IMR-90 (cell line): ENCODE data around the gene ARVCF. TPM values are rescaled to one million over a fixed set of nuclear protein-coding genes. Genes with fewer than 3 reads are reported as not detected.

Experiments
- ATAC-seq: fragments of 200-7000 bp; cut with Tn5 transposase; 2 replicates; pipeline ENCODE4 v1.9.1; 2020; ENCODE audit warnings: low read depth, mild to moderate bottlenecking, moderate library complexity
- BruUV-seq: library from RNA; stranded (reverse); fragments of 400-500 nt; replicated peaks from 2 replicates; lab custom pipeline; 2021; lab: Mats Ljungman, UMichigan
- CTCF ChIA-PET: fragments of 300-600 bp; formaldehyde crosslinking; extraction: SDS; loops from one replicate; lab custom pipeline; 2021; ENCODE audit warnings: antibody characterized with exemption; lab: Yijun Ruan, JAX
- POLR2A ChIA-PET: fragments of 300-600 bp; sonication (Branson Sonifier 250); formaldehyde crosslinking; loops from one replicate; lab custom pipeline; 2022; ENCODE audit warnings: antibody characterized with exemption; ENCODE audit not compliant: unreplicated experiment; lab: Charles Lee
- DNase-seq: peaks from one replicate; pipeline ENCODE4 v3.0.0; 2013
- H2AFZ ChIP-seq: replicated peaks from 2 replicates; pipeline ENCODE3; 2013; ENCODE audit warnings: low read length, mild to moderate bottlenecking; ENCODE audit not compliant: poor library complexity
- H2AK5ac ChIP-seq: 2 replicates; pipeline ENCODE4 v1.6.1; 2013; ENCODE audit warnings: low read depth, low read length, inconsistent platforms
- H2AK9ac ChIP-seq: replicated peaks from 2 replicates; pipeline ENCODE3; 2013; ENCODE audit warnings: mild to moderate bottlenecking, low read depth, low read length, moderate library complexity; ENCODE audit not compliant: poor library complexity
- H2BK120ac ChIP-seq: 2 replicates; pipeline ENCODE4 v1.6.1; 2013; ENCODE audit warnings: low read depth, low read length, inconsistent platforms
- H2BK15ac ChIP-seq: 3 replicates; pipeline ENCODE4 v1.6.1; 2013; ENCODE audit warnings: low read depth, low read length, inconsistent platforms
- H2BK20ac ChIP-seq: 2 replicates; pipeline ENCODE4 v1.6.1; 2013; ENCODE audit warnings: low read depth, mild to moderate bottlenecking, inconsistent platforms, low read length, moderate library complexity
- H2BK5ac ChIP-seq: 2 replicates; pipeline ENCODE4 v1.6.1; 2013; ENCODE audit warnings: mild to moderate bottlenecking, low read depth, low read length, inconsistent platforms; ENCODE audit not compliant: poor library complexity, severe bottlenecking
- H3K14ac ChIP-seq: replicated peaks from 2 replicates; pipeline ENCODE4 v1.6.1; 2013; ENCODE audit warnings: low read depth, low read length, inconsistent platforms
- H3K18ac ChIP-seq: 2 replicates; pipeline ENCODE4 v1.6.1; 2013; ENCODE audit warnings: low read depth, low read length, control low read depth
- H3K23ac ChIP-seq: 2 replicates; pipeline ENCODE4 v1.6.1; 2013; ENCODE audit warnings: low read depth, low read length, inconsistent platforms
- H3K27ac ChIP-seq: 2 replicates; pipeline ENCODE4 v1.5.1; 2013; ENCODE audit warnings: mild to moderate bottlenecking, control low read depth, low read length; ENCODE audit not compliant: insufficient read depth
- H3K27me3 ChIP-seq: 2 replicates; pipeline ENCODE4 v1.6.1; 2013; ENCODE audit warnings: low read length; ENCODE audit not compliant: control insufficient read depth, insufficient read depth
- H3K36me3 ChIP-seq: 2 replicates; pipeline ENCODE4 v1.6.1; 2013; ENCODE audit warnings: low read length, mixed read lengths; ENCODE audit not compliant: control insufficient read depth, insufficient read depth
- H3K4ac ChIP-seq: 2 replicates; pipeline ENCODE4 v1.6.1; 2013; ENCODE audit warnings: low read depth, low read length, inconsistent platforms
- H3K4me1 ChIP-seq: 2 replicates; pipeline ENCODE4 v1.6.1; 2013; ENCODE audit warnings: low read length, mixed read lengths; ENCODE audit not compliant: control insufficient read depth, insufficient read depth
- H3K4me2 ChIP-seq: 2 replicates; pipeline ENCODE4 v1.6.1; 2013; ENCODE audit warnings: low read depth, mild to moderate bottlenecking, control low read depth, low read length, moderate library complexity
- H3K4me3 ChIP-seq: 2 replicates; pipeline ENCODE4 v1.5.1; 2013; ENCODE audit warnings: low read depth, mild to moderate bottlenecking, control low read depth, low read length, moderate library complexity; ENCODE audit not compliant: insufficient read depth
- H3K56ac ChIP-seq: 2 replicates; pipeline ENCODE4 v1.6.1; 2013; ENCODE audit warnings: low read length, inconsistent platforms; ENCODE audit not compliant: insufficient read depth; ENCODE audit errors: extremely low read depth
- H3K79me1 ChIP-seq, 2 experiments: 2 replicates each; pipeline ENCODE4 v1.6.1; 2013; ENCODE audit warnings: low read length in 2 of 2, inconsistent platforms in 1 of 2, low read depth in 1 of 2
- H3K9ac ChIP-seq: 2 replicates; pipeline ENCODE4 v1.6.1; 2013; ENCODE audit warnings: low read depth, low read length, control low read depth
- H3K9me1 ChIP-seq: 2 replicates; pipeline ENCODE4 v1.6.1; 2013; ENCODE audit warnings: low read length, inconsistent platforms; ENCODE audit not compliant: insufficient read depth
- H3K9me3 ChIP-seq: 2 replicates; pipeline ENCODE4 v1.6.1; 2013; ENCODE audit warnings: low read length; ENCODE audit not compliant: control insufficient read depth, insufficient read depth
- H4K20me1 ChIP-seq: 2 replicates; pipeline ENCODE4 v1.6.1; 2013; ENCODE audit warnings: low read length, inconsistent platforms; ENCODE audit not compliant: insufficient read depth
- H4K5ac ChIP-seq: 2 replicates; pipeline ENCODE4 v1.6.1; 2013; ENCODE audit warnings: mild to moderate bottlenecking, low read depth, low read length, control low read depth
- H4K8ac ChIP-seq, 2 experiments: 2 replicates each; pipeline ENCODE4 v1.6.1; 2013; ENCODE audit warnings: low read depth in 2 of 2, low read length in 2 of 2, control low read depth in 1 of 2, inconsistent platforms in 1 of 2
- H4K91ac ChIP-seq: 2 replicates; pipeline ENCODE4 v1.6.1; 2013; ENCODE audit warnings: low read depth, low read length, inconsistent platforms; ENCODE audit not compliant: insufficient read depth
- ELK1 ChIP-seq: fragments of 150-350 bp; IDR thresholded peaks from 2 replicates; pipeline ENCODE4 v1.6.1; 2016; ENCODE audit warnings: low read depth, mild to moderate bottlenecking, low read length, moderate library complexity, borderline replicate concordance
- FOS ChIP-seq: fragments of 150-350 bp; IDR thresholded peaks from 2 replicates; pipeline ENCODE4 v1.6.1; 2016; ENCODE audit warnings: low read depth, low read length
- MAZ ChIP-seq: IDR thresholded peaks from 2 replicates; pipeline ENCODE4 v1.6.1; 2012; ENCODE audit warnings: low read depth, mild to moderate bottlenecking, low read length, improper control_type of control experiment, moderate library complexity, borderline replicate concordance
- NFE2L2 ChIP-seq: fragments of 150-350 bp; IDR thresholded peaks from 2 replicates; pipeline ENCODE4 v1.6.1; 2016; ENCODE audit warnings: low read depth, mild to moderate bottlenecking, low read length
- SMC3 ChIP-seq: fragments of 150-350 bp; IDR thresholded peaks from 2 replicates; pipeline ENCODE4 v1.6.1; 2016; ENCODE audit warnings: low read depth, mild to moderate bottlenecking, antibody characterized with exemption, low read length, moderate library complexity
- USF2 ChIP-seq: fragments of 150-350 bp; IDR thresholded peaks from 2 replicates; pipeline ENCODE4 v1.6.1; 2017; ENCODE audit warnings: mild to moderate bottlenecking, antibody characterized with exemption, low read length, low read depth
- WGBS, 2 experiments: methylation state at CpG; one replicate each; pipeline versions ENCODE4 v1.1.5 to v1.1.7; 2013; ENCODE audit warnings: missing lambda C conversion rate in 2 of 2; ENCODE audit not compliant: insufficient read length in 1 of 2; ENCODE audit errors: extremely low coverage in 2 of 2; 5-methylcytosine and 5-hydroxymethylcytosine counted together
- dilution Hi-C: fragments of 300-500 bp; cut with HindIII; formaldehyde crosslinking; loops from one replicate; pipeline ENCODE4 v1.14.3; 2018; ENCODE audit warnings: low sequenced_read_pairs; ENCODE audit not compliant: unreplicated experiment
- in situ Hi-C: fragments of 300-500 bp; cut with MboI; formaldehyde crosslinking; loops from 3 replicates; pipeline ENCODE4 v1.14.3; 2019; ENCODE audit warnings: low sequenced_read_pairs, inconsistent platforms, mixed read lengths
- intact Hi-C: fragments of 100-400 bp; cut with micrococcal nuclease; formaldehyde crosslinking; loops from 2 replicates; pipeline ENCODE4 v1.10.0; 2022
- polyA plus RNA-seq, 3 experiments: library from polyadenylated mRNA; depleted of rRNA; stranded (reverse); fragments of >200 nt; gene quantifications; 2 replicates each; pipeline ENCODE4 v1.2.3, GENCODE V29; 2012; ENCODE audit warnings: low replicate concordance in 1 of 3
- total RNA-seq: library from RNA; depleted of rRNA; stranded (reverse); fragments of >200 nt; gene quantifications from 2 replicates; pipeline ENCODE4 v1.2.3, GENCODE V29; 2012

The ARVCF gene
- total and polyA plus RNA-seq, 2 of the 4 experiments (the other 2 are of a cell fraction) = 8.6 to 14.1 TPM

DNA sequence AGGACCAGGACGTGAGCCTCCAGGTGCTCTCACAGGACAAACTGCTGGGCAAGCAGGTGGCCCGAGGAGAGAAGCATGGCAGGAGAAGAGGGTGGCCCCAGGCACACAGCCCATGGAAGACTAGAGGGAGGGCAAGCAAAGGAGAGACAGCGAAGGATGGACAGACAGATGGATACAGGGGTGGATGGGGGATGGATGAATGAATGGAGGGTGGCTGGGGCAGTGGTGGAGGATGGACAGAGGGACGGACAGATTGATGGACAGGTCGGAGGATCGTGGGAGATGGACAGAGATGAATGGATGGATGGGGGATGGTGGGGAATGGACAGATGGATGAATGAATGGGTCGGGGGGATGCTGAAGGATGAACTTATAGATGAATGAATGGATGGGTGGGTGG is 22.7 kb downstream of the ARVCF start:
- 85% methylated on average over 5 of the region's 7 CpGs; no CpG with 5 or more reads in 1 of the 2 experiments for WGBS, 2 experiments
- BruUV-seq = no TSS peak
- H3K9me1 ChIP-seq = 0 out of 2 replicates have a peak, but pooled peaks cover 7% of the 10 kb centered on the region
- H4K8ac ChIP-seq = no peak overlapping the region
- in situ Hi-C loops (no loop called here), intact Hi-C loops (no loop called here), dilution Hi-C loops (no loop called here)
- H3K56ac ChIP-seq = no peak overlapping the region
- H2BK120ac ChIP-seq = no peak overlapping the region
- H2BK15ac ChIP-seq = no peak overlapping the region
- H2AK5ac ChIP-seq = no peak overlapping the region
- H3K4ac ChIP-seq = no peak overlapping the region
- no peak overlapping the region for H2AK9ac ChIP-seq
- H4K5ac ChIP-seq = no peak overlapping the region
- no peaks in the 10 kb centered on the region for H4K20me1 ChIP-seq
- H3K14ac ChIP-seq = no peak overlapping the region
- POLR2A ChIA-PET = no interaction called here
- H3K27ac ChIP-seq = no peak overlapping the region
- no peak overlapping the region for H3K9ac ChIP-seq
- H3K23ac ChIP-seq = no peak overlapping the region
- H3K4me2 ChIP-seq = no peak overlapping the region
- no peak for DNase-seq
- H2BK5ac ChIP-seq = no peak overlapping the region
- H3K18ac ChIP-seq = no peak overlapping the region
- no peak for TF ChIP-seq MAZ
- no peak for TF ChIP-seq SMC3
- no peak for TF ChIP-seq ELK1
- TF ChIP-seq FOS = no peak
- no peak for TF ChIP-seq NFE2L2
- TF ChIP-seq USF2 = no peak
- ATAC-seq = no peak
- no peak overlapping the region for H4K91ac ChIP-seq
- H2AFZ ChIP-seq = no peak overlapping the region
- CTCF ChIA-PET = no interaction called here
- H3K4me1 ChIP-seq = peaks cover 18% of the 10 kb centered on the region
- no peaks in the 10 kb centered on the region for H3K9me3 ChIP-seq
- H3K27me3 ChIP-seq = peaks cover 2% of the 10 kb centered on the region; the same call in 1 of the 2 replicates
- H3K36me3 ChIP-seq = no peaks in the 10 kb centered on the region
- H3K4me3 ChIP-seq = no peak overlapping the region
- no peaks in the 10 kb centered on the region for H3K79me1 ChIP-seq
- no peak overlapping the region for H2BK20ac ChIP-seq
